Jurkat, Clone E6-1 (cell line): ENCODE data around the gene CAMK2N1.
"Not testable (repeated sequence)": the region's sequence is repeated elsewhere in the genome, so short reads cannot be mapped to it uniquely, and the experiment has no call there.

ENCODE experiments used
- DNase-seq: peaks from one replicate; pipeline ENCODE4 v3.0.0-alpha.2; 2011; ENCODE audit warnings: low read depth, low spot score
- H3K4me3 ChIP-seq: 2 replicates; pipeline ENCODE4 v1.5.1; 2011; ENCODE audit warnings: mild to moderate bottlenecking, low read length, control low read depth, moderate library complexity

Gene CAMK2N1

GRCh38 chr1:20498116-20498515 is 12.1 kb upstream of the CAMK2N1 start:
- H3K4me3 ChIP-seq: no peak overlapping the region
- no peak for DNase-seq

GRCh38 chr1:20497506-20497905 is 11.5 kb upstream of the CAMK2N1 start:
- no peak overlapping the region for H3K4me3 ChIP-seq
- DNase-seq: no peak

GRCh38 chr1:20496725-20497383 is 10.8 kb upstream of the CAMK2N1 start:
- not testable (repeated sequence) for DNase-seq, H3K4me3 ChIP-seq

- no peak overlapping the region for H3K4me3 ChIP-seq
- no peak for DNase-seq
These were observed 10.2 kb upstream of the CAMK2N1 start for GRCh38 chr1:20496241-20496661.

- no peak overlapping the region for H3K4me3 ChIP-seq
- no peak for DNase-seq
These were observed 9.7 kb upstream of the CAMK2N1 start for GRCh38 chr1:20495661-20496060.

GRCh38 chr1:20494609-20495311 is 8.8 kb upstream of the CAMK2N1 start:
- no peak overlapping the region for H3K4me3 ChIP-seq
- no peak for DNase-seq

- DNase-seq: peak; percentile 69
- H3K4me3 ChIP-seq: no peak overlapping the region; the same call in 1 of the 2 replicates
These were observed 8.0 kb upstream of the CAMK2N1 start for GRCh38 chr1:20493839-20494608.

- no peak for DNase-seq
These were observed 7.3 kb upstream of the CAMK2N1 start for GRCh38 chr1:20493309-20493708.

GRCh38 chr1:20492751-20493150 is 6.7 kb upstream of the CAMK2N1 start:
- no peak for DNase-seq
- H3K4me3 ChIP-seq: no peak overlapping the region

More at GRCh38 chr1:20493309-20493708, 7.3 kb upstream of the CAMK2N1 start:
- no peak overlapping the region for H3K4me3 ChIP-seq

GRCh38 chr1:20491866-20492265 is 5.9 kb upstream of the CAMK2N1 start:
- DNase-seq: no peak
- H3K4me3 ChIP-seq: no peak overlapping the region

GRCh38 chr1:20491178-20491577 is 5.2 kb upstream of the CAMK2N1 start:
- no peak overlapping the region for H3K4me3 ChIP-seq
- no peak for DNase-seq

- no peak for DNase-seq
- H3K4me3 ChIP-seq: no peak overlapping the region
These were observed 1.2 kb upstream of the CAMK2N1 start for GRCh38 chr1:20487236-20487590.

- no peak for DNase-seq
- peak overlapping the region; percentile 71 for H3K4me3 ChIP-seq
These were observed 636 bp upstream of the CAMK2N1 start for GRCh38 chr1:20486457-20487235.

- H3K4me3 ChIP-seq: no peak overlapping the region
- DNase-seq: no peak
These were observed 1.2 kb downstream of the CAMK2N1 start for GRCh38 chr1:20484519-20485462.

GRCh38 chr1:20483833-20484518 is 2.0 kb downstream of the CAMK2N1 start:
- DNase-seq: no peak
- no peak overlapping the region for H3K4me3 ChIP-seq

- H3K4me3 ChIP-seq: no peak overlapping the region
- DNase-seq: no peak
These were observed 2.7 kb downstream of the CAMK2N1 start for GRCh38 chr1:20483098-20483832.
